ENCODE measurements around the gene ATP6V0E1.

ATP6V0E1 gene

DNA sequence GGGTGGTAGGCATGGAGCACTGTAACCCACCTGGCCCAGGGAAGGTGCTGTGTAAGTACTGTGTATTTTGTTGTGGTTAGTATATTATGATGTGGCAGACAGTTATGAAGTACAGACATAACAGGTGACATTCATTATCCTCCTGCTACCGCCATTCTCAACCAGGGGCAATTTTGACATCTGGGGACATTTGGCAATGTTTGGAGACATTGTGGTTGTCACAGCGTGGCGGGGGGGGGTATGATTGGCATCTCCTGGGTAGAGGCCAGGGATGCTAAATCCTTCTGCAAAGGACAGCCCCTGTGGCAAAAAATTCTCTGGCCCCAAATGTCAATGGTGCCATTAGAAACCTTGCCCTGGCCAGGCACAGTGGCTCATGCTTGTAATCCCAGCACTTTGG is 34.1 kb upstream of the ATP6V0E1 start:
- H3K4me3 ChIP-seq (ENCODE audit: low read depth, low read length) = no peak overlapping the region
- TF ChIP-seq CTCF (IDR thresholded peaks at IDR 0.05; ENCODE audit: control insufficient read depth, extremely low read depth, insufficient read depth) = no peak
- DNase-seq (ENCODE audit: low read depth) = no peak

- no peak for DNase-seq (ENCODE audit: low read depth)
- no peak overlapping the region for H3K4me3 ChIP-seq (ENCODE audit: low read depth, low read length)
- TF ChIP-seq CTCF (IDR thresholded peaks at IDR 0.05; ENCODE audit: control insufficient read depth, extremely low read depth, insufficient read depth) = no peak
Observed at GRCh38 chr5:172950176-172950965, 33.2 kb upstream of the ATP6V0E1 start.

GRCh38 chr5:172951371-172952033 is 32.1 kb upstream of the ATP6V0E1 start:
- no peak for DNase-seq (ENCODE audit: low read depth)
- TF ChIP-seq CTCF (IDR thresholded peaks at IDR 0.05; ENCODE audit: control insufficient read depth, extremely low read depth, insufficient read depth) = no peak
- H3K4me3 ChIP-seq (ENCODE audit: low read depth, low read length) = no peak overlapping the region

- H3K4me3 ChIP-seq (ENCODE audit: low read depth, low read length) = no peak overlapping the region
- no peak for TF ChIP-seq CTCF (IDR thresholded peaks at IDR 0.05; ENCODE audit: control insufficient read depth, extremely low read depth, insufficient read depth)
- DNase-seq (ENCODE audit: low read depth) = no peak
Observed at GRCh38 chr5:172952034-172952511, 31.5 kb upstream of the ATP6V0E1 start.

DNA sequence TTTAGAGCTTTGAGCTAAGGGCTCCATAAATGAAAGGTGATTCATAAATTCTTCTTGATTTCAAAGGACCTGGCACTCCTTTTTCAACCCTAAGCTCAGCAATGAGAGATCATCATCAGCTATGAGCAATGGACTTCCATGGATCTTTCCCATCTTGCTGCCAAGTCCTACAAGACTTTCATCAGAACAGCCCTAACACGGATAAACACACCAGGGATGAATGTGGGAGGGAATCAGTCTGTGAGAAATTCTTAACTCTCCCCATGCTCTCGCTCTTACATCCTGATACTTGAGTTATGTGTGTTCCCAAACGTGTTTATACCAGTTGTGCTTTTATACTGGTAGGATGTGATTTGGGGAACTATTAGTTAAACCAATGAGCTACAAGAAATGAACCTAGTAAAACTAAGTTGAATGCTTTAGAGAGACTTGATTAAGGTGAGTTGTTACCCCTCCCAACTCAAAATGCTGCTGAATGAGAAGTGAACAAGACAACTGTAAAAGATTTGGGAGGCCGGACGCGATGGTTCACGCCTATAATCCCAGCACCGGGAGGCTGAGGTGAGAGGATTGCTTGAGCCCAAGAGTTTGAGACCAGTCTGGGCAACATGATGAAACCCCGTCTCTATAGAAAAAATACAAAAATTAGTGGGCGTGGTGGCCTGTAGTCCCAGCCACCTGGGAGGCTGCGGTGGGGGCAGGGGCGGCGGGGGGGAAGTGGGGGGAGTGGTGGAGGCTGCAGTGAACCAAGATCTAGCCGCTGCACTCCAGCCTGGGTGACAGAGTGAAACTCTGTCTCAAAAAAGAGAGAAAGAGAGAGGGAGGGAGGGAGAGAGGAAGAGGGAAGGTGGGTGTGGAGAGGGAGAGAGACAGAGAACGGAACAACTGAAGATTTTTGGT is 29.5 kb upstream of the ATP6V0E1 start:
- H3K4me3 ChIP-seq (ENCODE audit: low read depth, low read length) = no peak overlapping the region
- no peak for TF ChIP-seq CTCF (IDR thresholded peaks at IDR 0.05; ENCODE audit: control insufficient read depth, extremely low read depth, insufficient read depth)
- DNase-seq (ENCODE audit: low read depth) = no peak

GRCh38 chr5:172954751-172955159 is 28.8 kb upstream of the ATP6V0E1 start:
- no peak for TF ChIP-seq CTCF (IDR thresholded peaks at IDR 0.05; ENCODE audit: control insufficient read depth, extremely low read depth, insufficient read depth)
- no peak overlapping the region for H3K4me3 ChIP-seq (ENCODE audit: low read depth, low read length)
- DNase-seq (ENCODE audit: low read depth) = no peak

Measured in LNCaP clone FGC (cell line).